Ishikawa (cell line): Measurements from ENCODE around the gene BCAN.

ENCODE experiments used
- CEBPB ChIP-seq: IDR thresholded peaks from 2 replicates; pipeline ENCODE4 v1.6.1; 2012
- EP300 ChIP-seq: IDR thresholded peaks from 2 replicates; pipeline ENCODE4 v1.6.1; 2012; ENCODE audit warnings: borderline replicate concordance
- RAD21 ChIP-seq: IDR thresholded peaks from 2 replicates; pipeline ENCODE4 v1.6.1; 2012; ENCODE audit warnings: low read depth
- REST ChIP-seq: IDR thresholded peaks from 2 replicates; pipeline ENCODE4 v1.6.1; 2012; ENCODE audit warnings: low read depth, mild to moderate bottlenecking
- TAF1 ChIP-seq: IDR thresholded peaks from 2 replicates; pipeline ENCODE4 v1.6.1; 2012; ENCODE audit warnings: low read depth, mild to moderate bottlenecking
- TCF12 ChIP-seq: IDR thresholded peaks from 2 replicates; pipeline ENCODE4 v1.6.1; 2012; ENCODE audit warnings: low read depth
- USF1 ChIP-seq: IDR thresholded peaks from 2 replicates; pipeline ENCODE4 v1.6.1; 2012
- ZBTB7A ChIP-seq: IDR thresholded peaks from 2 replicates; pipeline ENCODE4 v1.6.1; 2012; ENCODE audit warnings: low read depth

GRCh38 chr1:156665539-156665938 is 23.6 kb downstream of the BCAN start:
- TF ChIP-seq ZBTB7A (no peak), TCF12 (no peak), RAD21 (no peak), EP300 (no peak), TAF1 (no peak), USF1 (no peak), CEBPB (no peak), REST (no peak)
